Panc1 (cell line): ENCODE measurements around the gene PAPPA. TPM values are rescaled to one million over a fixed set of nuclear protein-coding genes. Genes with fewer than 3 reads are reported as not detected.

Experiments used
- ATAC-seq: fragments of 200-7000 bp; cut with Tn5 transposase; 2 replicates; pipeline ENCODE4 v1.9.1; 2020; ENCODE audit warnings: mild to moderate bottlenecking, moderate library complexity
- BruUV-seq: library from RNA; stranded (reverse); fragments of 400-500 nt; replicated peaks from 2 replicates; lab custom pipeline; 2021; lab: Mats Ljungman, UMichigan
- CTCF ChIA-PET: fragments of 300-600 bp; sonication (Branson Sonifier 250); formaldehyde crosslinking; loops from one replicate; lab custom pipeline; 2022; ENCODE audit warnings: antibody characterized with exemption; lab: Charles Lee
- POLR2A ChIA-PET: fragments of 300-600 bp; sonication (Branson Sonifier 250); formaldehyde crosslinking; loops from one replicate; lab custom pipeline; 2022; ENCODE audit warnings: antibody characterized with exemption; lab: Charles Lee
- DNase-seq: peaks from one replicate; pipeline ENCODE4 v3.0.0-alpha.2; 2010; ENCODE audit warnings: low read depth, low spot score
- H3K27ac ChIP-seq: 2 replicates; pipeline ENCODE4 v1.5.1; 2011; ENCODE audit warnings: mild to moderate bottlenecking, low read length, inconsistent platforms
- H3K27me3 ChIP-seq: fragments of 200-500 bp; sonication (Bioruptor generic); 2 replicates; pipeline ENCODE4 v1.6.0; 2014; ENCODE audit warnings: low read length, inconsistent platforms; ENCODE audit not compliant: control insufficient read depth, insufficient read depth
- H3K36me3 ChIP-seq: fragments of 200-500 bp; sonication (Bioruptor generic); 2 replicates; pipeline ENCODE4 v1.5.1; 2014; ENCODE audit warnings: inconsistent platforms, mild to moderate bottlenecking, low read length, moderate library complexity; ENCODE audit not compliant: control insufficient read depth, insufficient read depth
- H3K4me1 ChIP-seq: 2 replicates; pipeline ENCODE4 v1.5.1; 2011; ENCODE audit warnings: inconsistent platforms, mild to moderate bottlenecking, low read length, moderate library complexity; ENCODE audit not compliant: control insufficient read depth, insufficient read depth
- H3K4me3 ChIP-seq, 2 experiments: 2 replicates each; pipeline ENCODE4 v1.5.1; 2011 to 2012; ENCODE audit warnings: low read depth in 2 of 2, low read length in 2 of 2, mild to moderate bottlenecking in 2 of 2, inconsistent platforms in 1 of 2, moderate library complexity in 1 of 2
- H3K9me3 ChIP-seq: fragments of 200-500 bp; sonication (Bioruptor generic); 2 replicates; pipeline ENCODE4 v1.5.1; 2014; ENCODE audit warnings: low read depth, mild to moderate bottlenecking, inconsistent platforms, low read length, moderate library complexity; ENCODE audit not compliant: control insufficient read depth, insufficient read depth
- CTCF ChIP-seq: fragments of 450-650 bp; IDR thresholded peaks from 2 replicates; pipeline ENCODE4 v1.5.1; 2017; ENCODE audit warnings: mild to moderate bottlenecking
- POLR2AphosphoS5 ChIP-seq: IDR thresholded peaks from 2 replicates; pipeline ENCODE4 v1.6.1; 2012; ENCODE audit warnings: mild to moderate bottlenecking, low read depth, low read length, moderate library complexity
- SIN3A ChIP-seq: IDR thresholded peaks from 2 replicates; pipeline ENCODE4 v1.6.1; 2012; ENCODE audit warnings: low read depth, mild to moderate bottlenecking, low read length, moderate library complexity, borderline replicate concordance; ENCODE audit not compliant: insufficient read depth
- TCF7L2 ChIP-seq: IDR thresholded peaks from 2 replicates; pipeline ENCODE4 v1.6.1; 2011; ENCODE audit warnings: mild to moderate bottlenecking, low read depth, low read length, inconsistent platforms
- in situ Hi-C: cut with HindIII; loops from 2 replicates; pipeline ENCODE4 v1.10.0; 2016; ENCODE audit warnings: low sequenced_read_pairs, low pct_unique_long_range_greater_than_20kb
- intact Hi-C: fragments of 100-400 bp; cut with micrococcal nuclease; formaldehyde crosslinking; loops from one replicate; pipeline ENCODE4 v1.10.0; 2022; ENCODE audit not compliant: unreplicated experiment
- total RNA-seq: library from RNA; stranded (reverse); gene quantifications from one replicate; pipeline ENCODE4 v1.2.1, GENCODE V29; 2021; ENCODE audit not compliant: unreplicated experiment
- TF ChIP-seq, protein P1 (sequence below), 2 experiments: IDR thresholded peaks; 2 replicates each; pipeline ENCODE4 v1.6.1; 2011 to 2012; ENCODE audit warnings: low read depth in 2 of 2, control low read depth in 1 of 2, low read length in 1 of 2, mild to moderate bottlenecking in 1 of 2, moderate library complexity in 1 of 2; ENCODE audit not compliant: insufficient read depth in 1 of 2

PAPPA gene
- total RNA-seq, 1 experiment from 2014 or later: 1.2 TPM

DNA sequence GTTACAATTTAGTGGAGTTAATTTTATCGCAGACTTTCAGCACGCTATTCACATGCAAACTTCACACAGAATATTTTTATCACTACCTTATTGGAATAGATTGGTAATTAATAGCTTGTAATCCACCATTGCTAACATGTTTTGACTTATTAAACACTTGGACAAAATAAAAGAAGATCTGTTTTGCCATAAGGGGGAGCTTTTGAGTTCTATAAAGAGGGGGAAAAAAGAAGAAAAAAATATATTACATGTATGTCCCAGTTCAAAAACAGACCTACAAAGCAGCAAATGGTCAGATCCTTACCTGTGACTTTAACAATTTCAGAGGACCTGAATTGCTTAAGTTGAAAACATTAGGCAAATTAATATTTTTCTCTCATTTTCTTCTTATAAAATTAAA, 1.2 kb upstream of the PAPPA start:
- in situ Hi-C loops (no loop called here), intact Hi-C loops (loop anchor here (5.0 to 10.0 kb wide), 4 partner anchors 268 to 558 kb away; no protein-coding TSS in a partner anchor)
- TF ChIP-seq, protein P1, sequence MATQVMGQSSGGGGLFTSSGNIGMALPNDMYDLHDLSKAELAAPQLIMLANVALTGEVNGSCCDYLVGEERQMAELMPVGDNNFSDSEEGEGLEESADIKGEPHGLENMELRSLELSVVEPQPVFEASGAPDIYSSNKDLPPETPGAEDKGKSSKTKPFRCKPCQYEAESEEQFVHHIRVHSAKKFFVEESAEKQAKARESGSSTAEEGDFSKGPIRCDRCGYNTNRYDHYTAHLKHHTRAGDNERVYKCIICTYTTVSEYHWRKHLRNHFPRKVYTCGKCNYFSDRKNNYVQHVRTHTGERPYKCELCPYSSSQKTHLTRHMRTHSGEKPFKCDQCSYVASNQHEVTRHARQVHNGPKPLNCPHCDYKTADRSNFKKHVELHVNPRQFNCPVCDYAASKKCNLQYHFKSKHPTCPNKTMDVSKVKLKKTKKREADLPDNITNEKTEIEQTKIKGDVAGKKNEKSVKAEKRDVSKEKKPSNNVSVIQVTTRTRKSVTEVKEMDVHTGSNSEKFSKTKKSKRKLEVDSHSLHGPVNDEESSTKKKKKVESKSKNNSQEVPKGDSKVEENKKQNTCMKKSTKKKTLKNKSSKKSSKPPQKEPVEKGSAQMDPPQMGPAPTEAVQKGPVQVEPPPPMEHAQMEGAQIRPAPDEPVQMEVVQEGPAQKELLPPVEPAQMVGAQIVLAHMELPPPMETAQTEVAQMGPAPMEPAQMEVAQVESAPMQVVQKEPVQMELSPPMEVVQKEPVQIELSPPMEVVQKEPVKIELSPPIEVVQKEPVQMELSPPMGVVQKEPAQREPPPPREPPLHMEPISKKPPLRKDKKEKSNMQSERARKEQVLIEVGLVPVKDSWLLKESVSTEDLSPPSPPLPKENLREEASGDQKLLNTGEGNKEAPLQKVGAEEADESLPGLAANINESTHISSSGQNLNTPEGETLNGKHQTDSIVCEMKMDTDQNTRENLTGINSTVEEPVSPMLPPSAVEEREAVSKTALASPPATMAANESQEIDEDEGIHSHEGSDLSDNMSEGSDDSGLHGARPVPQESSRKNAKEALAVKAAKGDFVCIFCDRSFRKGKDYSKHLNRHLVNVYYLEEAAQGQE (IDR thresholded peaks at IDR 0.05; ENCODE audit: insufficient read depth in 1 of 2, low read depth in 2 of 2, low read length in 1 of 2): no peak
- no peak for TF ChIP-seq SIN3A
- TF ChIP-seq TCF7L2: no peak
- TF ChIP-seq CTCF: peak; percentile 31; the same call in 1 of the 2 replicates
- TF ChIP-seq POLR2AphosphoS5: no peak
- Histone ChIP-seq H3K36me3 (no peaks in the 10 kb centered on the region), H3K27ac (no peak overlapping the region), H3K9me3 (no peaks in the 10 kb centered on the region), H3K4me3 (no peak overlapping the region), H3K4me1 (peaks cover 3% of the 10 kb centered on the region; the same call in 1 of the 2 replicates), H3K27me3 (peaks cover 2% of the 10 kb centered on the region; the same call in 1 of the 2 replicates)
- BruUV-seq: no TSS peak
- DNase-seq (no peak), ATAC-seq (no peak)
- CTCF ChIA-PET: interaction anchor here (1.9 kb wide), 1 partner anchor 559 kb away, joined by 5 read pairs; no protein-coding TSS in a partner anchor
- POLR2A ChIA-PET: interaction anchor here (0.7 kb wide), 1 partner anchor 1565 kb away, joined by 14 read pairs; the partner anchor contains the start of gene ATP6V1G1

DNA sequence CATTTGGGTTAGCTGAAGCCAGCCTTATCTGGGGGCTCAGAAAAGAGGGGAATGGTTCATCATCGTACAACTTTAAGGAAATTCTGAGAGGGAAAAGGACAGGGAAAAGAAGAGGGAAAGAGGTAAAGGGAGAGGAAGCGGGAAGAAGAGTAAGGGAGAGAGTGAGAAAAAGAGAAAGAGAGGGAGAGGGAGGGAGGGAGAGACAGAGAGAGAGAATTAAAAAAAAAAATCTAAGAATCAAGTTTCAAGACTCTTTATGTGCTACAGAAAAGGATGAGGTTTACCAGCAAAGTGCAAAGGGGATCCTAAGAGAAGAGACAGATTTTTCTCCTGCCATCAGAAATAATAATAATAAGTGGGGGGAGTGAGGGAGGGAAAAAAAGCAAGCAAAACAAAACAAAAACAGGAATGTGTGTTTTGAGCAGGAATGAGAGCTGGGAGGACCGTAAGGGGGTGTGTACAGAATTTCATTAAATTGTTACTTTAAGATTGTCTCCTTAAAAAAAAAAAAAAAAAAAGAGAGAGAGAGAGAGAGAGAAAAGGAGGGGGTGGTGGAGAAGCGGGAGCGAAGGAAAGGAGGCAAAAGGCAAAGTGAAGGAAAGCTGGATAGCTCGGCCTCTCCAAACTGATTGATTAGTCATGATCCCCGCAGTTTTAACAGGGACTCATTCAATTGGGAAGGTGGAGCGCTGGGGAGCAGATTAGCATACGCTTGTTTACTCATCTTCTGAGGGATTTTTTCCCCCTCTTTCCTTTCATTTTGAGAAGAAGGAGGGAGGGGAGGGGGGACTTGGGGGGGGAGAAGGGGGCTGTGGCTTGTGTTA, 438 bp upstream of the PAPPA start:
- POLR2A ChIA-PET: interaction anchor here (0.7 kb wide), 1 partner anchor 1566 kb away, joined by 14 read pairs; the partner anchor contains the start of gene ATP6V1G1
- Histone ChIP-seq H3K27me3 (peaks cover 2% of the 10 kb centered on the region; the same call in 1 of the 2 replicates), H3K36me3 (no peaks in the 10 kb centered on the region), H3K27ac (no peak overlapping the region), H3K4me3 (peak overlapping the region; percentile 35), H3K9me3 (no peaks in the 10 kb centered on the region), H3K4me1 (peaks cover 3% of the 10 kb centered on the region; the same call in 1 of the 2 replicates)
- CTCF ChIA-PET: interaction anchor here (0.7 to 1.9 kb wide), 3 partner anchors 250 to 560 kb away, joined by 3 to 5 read pairs (median 5); no protein-coding TSS in a partner anchor
- intact Hi-C loops (loop anchor here (5.0 to 10.0 kb wide), 4 partner anchors 268 to 558 kb away; no protein-coding TSS in a partner anchor), in situ Hi-C loops (no loop called here)
- DNase-seq (no peak), ATAC-seq (no peak)
- BruUV-seq: no TSS peak
- TF ChIP-seq TCF7L2 (no peak), POLR2AphosphoS5 (no peak), CTCF (no peak), SIN3A (no peak)
- TF ChIP-seq, protein P1 (IDR thresholded peaks at IDR 0.05; ENCODE audit: insufficient read depth in 1 of 2, low read depth in 2 of 2, low read length in 1 of 2): no peak
